ENCODE measurements around the gene LFNG. TPM values are rescaled to one million over a fixed set of nuclear protein-coding genes. Genes with fewer than 3 reads are reported as not detected.

LFNG gene
- total and polyA plus RNA-seq, 2 donors (not counting 1 experiment from before 2014, with no cell fraction given), result 73.3 to 208 TPM

- no peak for ATAC-seq (ENCODE audit: low read depth)
- H3K9me3 Mint-ChIP-seq (ENCODE audit: insufficient read depth), result no peaks in the 10 kb centered on the region
- peak overlapping the region; percentile 99 for H3K27ac Mint-ChIP-seq
- WGBS (ENCODE audit: insufficient coverage), result 62% methylated on average over 6 of the region's 6 CpGs
- Histone ChIP-seq H2AFZ (ENCODE audit: insufficient read depth, low read depth, low read length, poor library complexity, severe bottlenecking) (no peak overlapping the region), H3K4me3 (ENCODE audit: control extremely low read depth in 1 of 5, extremely low read depth in 1 of 5, insufficient read depth in 1 of 5, low read depth in 2 of 5, low read length in 4 of 5) (peak overlapping the region in 1 of 5 experiments; percentile 1), H3K79me2 (ENCODE audit: control insufficient read depth, insufficient read depth, low read length) (peaks cover 14% of the 10 kb centered on the region), H3K9ac (ENCODE audit: low read length) (no peak overlapping the region), H3K27ac (ENCODE audit: low read length in 2 of 2) (peak overlapping the region; percentile 99 to 100), H4K20me1 (ENCODE audit: control insufficient read depth, insufficient read depth, low read length, poor library complexity, severe bottlenecking) (no peaks in the 10 kb centered on the region), H3K27me3 (replicated peaks in 1 of 4; ENCODE audit: control extremely low read depth in 1 of 4, control insufficient read depth in 3 of 4, insufficient read depth in 4 of 4, low read length in 3 of 4) (no peaks in the 10 kb centered on the region), H3K4me2 (replicated peaks; ENCODE audit: low read depth, low read length, poor library complexity, severe bottlenecking) (peak overlapping the region; percentile 93), H3K36me3 (replicated peaks in 1 of 2; ENCODE audit: control extremely low read depth in 1 of 2, control insufficient read depth in 1 of 2, extremely low read depth in 1 of 2, insufficient read depth in 2 of 2, low read length in 1 of 2) (no peaks in the 10 kb centered on the region), H3K9me3 (ENCODE audit: control extremely low read depth in 1 of 3, control insufficient read depth in 2 of 3, insufficient read depth in 1 of 3, low read length in 2 of 3) (no peaks in the 10 kb centered on the region), H3K4me1 (ENCODE audit: control insufficient read depth in 2 of 2, insufficient read depth in 2 of 2, low read length in 2 of 2) (peaks cover 52 to 57% of the 10 kb centered on the region in 2 donors)
- H3K4me3 Mint-ChIP-seq, result peak overlapping the region; percentile 88
- intact Hi-C loops (cut with micrococcal nuclease), result loop anchor here (1.0 kb wide), 1 partner anchor 105 kb away; the partner anchor contains the start of gene CHST12
- peaks cover 61% of the 10 kb centered on the region for H3K4me1 Mint-ChIP-seq
- no peaks in the 10 kb centered on the region for H3K27me3 Mint-ChIP-seq
- ChIA-PET POLR2A (interaction anchor here (7.5 kb wide), 1 partner anchor 17 kb away, joined by 340 read pairs; the partner anchor contains the start of gene LFNG), CTCF (interaction anchor here (0.9 to 5.0 kb wide), 4 partner anchors 10 to 28 kb away, joined by 3 to 23 read pairs (median 3); no protein-coding TSS in a partner anchor)
- no peak for DNase-seq
- TF ChIP-seq EZH2 (IDR thresholded peaks at IDR 0.05; ENCODE audit: borderline replicate concordance, insufficient read depth, low read depth, low read length, poor library complexity, severe bottlenecking) (no peak), CTCF (IDR thresholded peaks at IDR 0.05) (no peak)
Observed at GRCh38 chr7:2507917-2508306, 11.7 kb upstream of the LFNG start.

Measured in B cell (primary cell).